Measurements from ENCODE around the gene TCF19. TPM values are rescaled to one million over a fixed set of nuclear protein-coding genes. Genes with fewer than 3 reads are reported as not detected.

The TCF19 gene
- total and polyA plus RNA-seq, 10 of the 15 experiments (the other 5 are each of a cell fraction or from before 2014, with no cell fraction given), result 7.7 to 103 (median 53.3) TPM

- TF ChIP-seq PKNOX1 (IDR thresholded peaks at IDR 0.05) (peak; percentile 47), EP300 (IDR thresholded peaks at IDR 0.05; ENCODE audit: borderline replicate concordance in 1 of 2, control insufficient read depth in 1 of 2, low read depth in 2 of 2, low read length in 2 of 2) (no peak), RAD21 (IDR thresholded peaks at IDR 0.05; ENCODE audit: insufficient read depth, low read depth, low read length) (no peak), ZNF592 (IDR thresholded peaks at IDR 0.05) (no peak), ZBTB33 (IDR thresholded peaks at IDR 0.05) (no peak), ZZZ3 (IDR thresholded peaks at IDR 0.05; ENCODE audit: control insufficient read depth, insufficient read length, low read depth) (no peak), GABPA (IDR thresholded peaks at IDR 0.05; ENCODE audit: low read depth) (no peak), EGR1 (IDR thresholded peaks at IDR 0.05; ENCODE audit: borderline replicate concordance in 1 of 2, low read depth in 2 of 2, low read length in 2 of 2) (peak in 1 of 2 experiments; percentile 85; a peak in 2 of 3 replicates), SUPT20H (IDR thresholded peaks at IDR 0.05; ENCODE audit: borderline replicate concordance, control insufficient read depth, low read depth, low read length) (no peak), REST (IDR thresholded peaks at IDR 0.05; ENCODE audit: low read depth, low read length) (no peak), ZNF207 (IDR thresholded peaks at IDR 0.05; ENCODE audit: borderline replicate concordance) (peak; percentile 57; the same call in 1 of the 2 replicates), CBX3 (IDR thresholded peaks at IDR 0.05; ENCODE audit: borderline replicate concordance, low read depth) (no peak), SPI1 (IDR thresholded peaks at IDR 0.05; ENCODE audit: borderline replicate concordance, insufficient read depth, low read depth, low read length) (no peak; the same call in 1 of the 2 replicates), CHD1 (IDR thresholded peaks at IDR 0.05; ENCODE audit: low read depth, low read length) (no peak), HDAC2 (IDR thresholded peaks at IDR 0.05) (no peak)
Measured at GRCh38 chr6:31158140-31158862, at the start of gene TCF19 (continued).

Data from GM12878 (cell line).